GM12874 (cell line): Measurements from ENCODE around the gene CCNJL.

Experiments used
- TF ChIP-seq, protein P1 (sequence below): IDR thresholded peaks from 2 replicates; pipeline ENCODE4 v1.5.1; 2011; ENCODE audit warnings: low read depth, mild to moderate bottlenecking, control low read depth, low read length, moderate library complexity; ENCODE audit not compliant: insufficient read depth

CCNJL gene

GRCh38 chr5:160260006-160260775, 52.2 kb downstream of the CCNJL start:
- TF ChIP-seq, protein P1, sequence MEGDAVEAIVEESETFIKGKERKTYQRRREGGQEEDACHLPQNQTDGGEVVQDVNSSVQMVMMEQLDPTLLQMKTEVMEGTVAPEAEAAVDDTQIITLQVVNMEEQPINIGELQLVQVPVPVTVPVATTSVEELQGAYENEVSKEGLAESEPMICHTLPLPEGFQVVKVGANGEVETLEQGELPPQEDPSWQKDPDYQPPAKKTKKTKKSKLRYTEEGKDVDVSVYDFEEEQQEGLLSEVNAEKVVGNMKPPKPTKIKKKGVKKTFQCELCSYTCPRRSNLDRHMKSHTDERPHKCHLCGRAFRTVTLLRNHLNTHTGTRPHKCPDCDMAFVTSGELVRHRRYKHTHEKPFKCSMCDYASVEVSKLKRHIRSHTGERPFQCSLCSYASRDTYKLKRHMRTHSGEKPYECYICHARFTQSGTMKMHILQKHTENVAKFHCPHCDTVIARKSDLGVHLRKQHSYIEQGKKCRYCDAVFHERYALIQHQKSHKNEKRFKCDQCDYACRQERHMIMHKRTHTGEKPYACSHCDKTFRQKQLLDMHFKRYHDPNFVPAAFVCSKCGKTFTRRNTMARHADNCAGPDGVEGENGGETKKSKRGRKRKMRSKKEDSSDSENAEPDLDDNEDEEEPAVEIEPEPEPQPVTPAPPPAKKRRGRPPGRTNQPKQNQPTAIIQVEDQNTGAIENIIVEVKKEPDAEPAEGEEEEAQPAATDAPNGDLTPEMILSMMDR, result no peak

GRCh38 chr5:160259341-160259740, 53.0 kb downstream of the CCNJL start:
- TF ChIP-seq, protein P1, result no peak

DNA sequence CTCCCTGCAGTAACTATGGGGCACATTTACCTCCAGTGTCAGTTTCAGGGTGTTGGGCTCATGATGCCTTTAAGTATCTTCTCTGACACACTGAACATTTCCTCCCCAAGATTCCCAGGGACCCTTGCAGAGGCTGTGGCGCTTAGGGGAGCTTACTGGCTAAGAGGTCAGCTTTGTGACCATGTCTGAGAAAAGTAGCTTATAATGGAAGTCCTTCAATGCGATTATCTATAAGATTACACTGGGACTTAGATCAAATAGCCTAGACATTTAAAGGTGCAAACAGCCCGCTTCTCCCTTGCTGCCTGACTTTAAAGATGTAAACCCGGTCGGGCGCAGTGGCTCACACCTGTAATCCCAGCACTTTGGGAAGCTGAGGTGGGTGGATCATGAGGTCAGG, 57.7 kb downstream of the CCNJL start:
- TF ChIP-seq, protein P1, result no peak

DNA sequence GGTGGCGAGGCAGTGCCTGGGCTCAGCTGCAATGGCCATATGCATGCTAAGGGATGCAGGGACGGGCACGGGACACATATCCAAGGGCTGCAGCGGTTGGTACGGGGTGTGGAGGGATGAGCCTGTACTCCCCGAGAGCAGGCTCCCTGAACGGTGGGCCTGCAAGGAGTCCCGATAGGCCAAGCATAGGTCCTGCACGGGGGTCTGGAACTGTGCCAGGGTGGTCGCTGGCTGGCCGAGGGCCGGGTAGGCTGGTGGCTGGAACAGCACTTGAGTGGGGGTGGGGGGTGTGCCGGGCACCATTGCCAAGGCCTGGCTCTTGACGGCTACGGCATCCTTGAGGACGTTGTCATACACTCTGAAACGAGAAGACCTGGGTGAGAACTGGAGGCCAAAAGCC, 58.9 kb downstream of the CCNJL start:
- TF ChIP-seq, protein P1, result no peak

DNA sequence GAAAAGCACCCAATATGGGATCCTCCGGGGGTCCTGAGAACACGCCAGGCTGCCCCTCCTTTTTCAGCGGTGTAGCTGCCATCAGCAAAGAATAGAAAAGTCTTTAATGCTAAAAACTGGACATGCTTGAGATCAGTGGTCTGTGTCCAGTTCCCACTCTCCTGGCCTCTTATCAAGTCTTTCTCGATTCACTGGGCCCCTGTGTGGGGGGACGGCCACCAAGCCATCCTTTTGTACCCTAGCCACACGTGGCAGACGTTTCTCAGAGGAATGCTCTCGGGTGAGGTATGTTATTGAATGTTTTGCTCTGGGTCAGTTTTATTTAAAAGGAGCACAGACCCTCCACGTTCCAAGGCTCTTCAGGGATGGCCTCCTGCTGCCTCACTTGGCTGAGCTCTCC, 59.4 kb downstream of the CCNJL start:
- TF ChIP-seq, protein P1, result no peak

DNA sequence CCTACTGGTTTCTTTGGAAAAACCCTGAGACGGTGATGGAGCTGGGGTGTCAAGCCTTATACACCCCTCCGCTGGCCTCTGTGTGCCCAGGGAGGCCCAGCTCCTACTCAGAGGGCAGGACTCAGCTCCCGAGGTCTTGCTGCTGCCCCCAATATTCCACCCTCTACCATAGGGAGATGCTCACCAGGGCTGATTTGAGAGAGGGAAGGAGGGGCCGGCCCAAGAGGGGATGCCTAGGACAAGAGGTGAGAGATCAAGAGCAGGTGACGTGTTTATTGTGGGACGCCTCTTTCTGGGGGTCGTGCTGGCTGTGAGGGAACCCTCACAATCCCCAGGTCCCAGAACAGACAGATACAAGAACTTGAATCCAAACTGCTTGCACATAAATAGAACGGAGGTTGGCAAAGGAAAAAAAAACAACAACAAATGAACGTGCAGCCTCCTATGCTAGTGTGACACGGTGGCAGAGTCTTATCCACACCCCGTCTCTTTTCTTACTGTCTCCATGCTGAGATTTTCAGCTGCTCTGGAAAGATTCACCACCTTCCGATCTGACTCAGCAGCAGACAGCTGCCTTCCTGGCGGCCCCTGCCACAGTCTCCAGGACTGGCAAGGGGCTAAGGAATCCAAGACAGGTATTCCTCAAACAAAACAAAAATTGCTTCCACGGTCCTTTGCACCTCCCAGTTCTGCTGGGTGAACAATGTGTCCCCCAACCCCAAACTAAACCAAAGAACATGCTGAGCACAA, 60.8 kb downstream of the CCNJL start:
- TF ChIP-seq, protein P1, result no peak

GRCh38 chr5:160250826-160251225, 61.5 kb downstream of the CCNJL start:
- TF ChIP-seq, protein P1, result no peak
